ENCODE data around the gene FRAS1. TPM values are rescaled to one million over a fixed set of nuclear protein-coding genes. Genes with fewer than 3 reads are reported as not detected.
A peak's percentile ranks its signal among the peaks of the same experiment; 100 is the strongest.

The FRAS1 gene
- total and polyA plus RNA-seq, 12 donors = 0.20 to 2.3 (median 0.84) TPM

- intact Hi-C loops (cut with DNase I) = no loop called here
- peaks cover 23% of the 10 kb centered on the region for H3K27me3 ChIP-seq
- H3K27ac ChIP-seq = no peak overlapping the region
- H3K4me3 ChIP-seq = no peak overlapping the region
- DNase-seq = no peak
- no peak for TF ChIP-seq CTCF (IDR thresholded peaks at IDR 0.05)
- TF ChIP-seq POLR2A (IDR thresholded peaks at IDR 0.05) = no peak
- 52 to 65% (median 58%) methylated on average over 3 of the region's 3 CpGs for WGBS, 4 donors
- H3K36me3 ChIP-seq (replicated peaks in 1 of 2) = no peaks in the 10 kb centered on the region
- H3K4me1 ChIP-seq (replicated peaks in 1 of 2) = no peaks in the 10 kb centered on the region
- H3K9me3 ChIP-seq (replicated peaks in 1 of 3) = no peaks in the 10 kb centered on the region
Measured at GRCh38 chr4:78047366-78047765, 9.8 kb upstream of the FRAS1 start.

GRCh38 chr4:78056265-78057129 lies 626 bp upstream of the FRAS1 start:
- H3K27me3 ChIP-seq = peaks cover 19% of the 10 kb centered on the region
- peak overlapping the region in 2 of 4 donors; percentile 33 to 47 for H3K4me3 ChIP-seq
- H3K4me1 ChIP-seq (replicated peaks in 1 of 2) = peaks cover 28 to 35% of the 10 kb centered on the region in 2 donors
- DNase-seq = peak; percentile 55 to 80 (median 69)
- TF ChIP-seq CTCF (IDR thresholded peaks at IDR 0.05) = peak in 1 of 6 experiments; percentile 17
- no peak for TF ChIP-seq POLR2A (IDR thresholded peaks at IDR 0.05)
- intact Hi-C loops (cut with DNase I) = loop anchor here in 1 of 2 donors (10.0 kb wide), 1 partner anchor 458 kb away; no protein-coding TSS in a partner anchor
- H3K9me3 ChIP-seq (replicated peaks in 1 of 3) = no peaks in the 10 kb centered on the region
- H3K27ac ChIP-seq = peak overlapping the region in 1 of 5 donors; percentile 74
- 3 to 4% (median 3%) methylated on average over 23 to 39 of the region's 39 CpGs for WGBS, 4 donors
- H3K36me3 ChIP-seq (replicated peaks in 1 of 2) = no peaks in the 10 kb centered on the region

- Histone ChIP-seq H3K4me1 (replicated peaks in 1 of 2) (peaks cover 28 to 35% of the 10 kb centered on the region in 2 donors), H3K4me3 (peak overlapping the region in 2 of 4 donors; percentile 33 to 47), H3K9me3 (replicated peaks in 1 of 3) (no peaks in the 10 kb centered on the region), H3K27ac (no peak overlapping the region), H3K36me3 (replicated peaks in 1 of 2) (no peaks in the 10 kb centered on the region), H3K27me3 (peaks cover 11% of the 10 kb centered on the region)
- intact Hi-C loops (cut with DNase I) = loop anchor here in 1 of 2 donors (10.0 kb wide), 1 partner anchor 457 kb away; no protein-coding TSS in a partner anchor
- DNase-seq = peak; percentile 22 to 58 (median 32)
- TF ChIP-seq CTCF (IDR thresholded peaks at IDR 0.05) (no peak), POLR2A (IDR thresholded peaks at IDR 0.05) (no peak)
- 0 to 1% (median 1%) methylated on average over 18 to 56 of the region's 56 CpGs for WGBS, 4 donors
Measured at GRCh38 chr4:78057600-78058550, 752 bp downstream of the FRAS1 start.
